GM12878 (cell line): ENCODE results near the gene PFKP. TPM values are rescaled to one million over a fixed set of nuclear protein-coding genes. Genes with fewer than 3 reads are reported as not detected.

ENCODE experiments used
- ATAC-seq: fragments of 200-7000 bp; cut with Tn5 transposase; 3 replicates; pipeline ENCODE4 v1.9.1; 2020; ENCODE audit warnings: mild to moderate bottlenecking, moderate library complexity
- BruUV-seq: library from RNA; stranded (reverse); fragments of 400-500 nt; replicated peaks from 2 replicates; lab custom pipeline; 2021; lab: Mats Ljungman, UMichigan
- CTCF ChIA-PET: fragments of 300-600 bp; sonication (Branson Sonifier 250); formaldehyde crosslinking; extraction: SDS; loops from one replicate; lab custom pipeline; 2021; ENCODE audit warnings: inconsistent platforms; lab: Yijun Ruan, JAX
- POLR2A ChIA-PET: fragments of 350-600 bp; formaldehyde crosslinking; extraction: SDS; loops from one replicate; lab custom pipeline; 2021; ENCODE audit warnings: inconsistent platforms; lab: Charles Lee
- RAD21 ChIA-PET: fragments of 300-600 bp; sonication (Branson Sonifier 250); formaldehyde crosslinking; loops from one replicate; lab custom pipeline; 2023; ENCODE audit warnings: antibody characterized with exemption; ENCODE audit not compliant: unreplicated experiment; lab: Charles Lee
- SMC1A ChIA-PET: fragments of 300-600 bp; sonication (Branson Sonifier 250); formaldehyde crosslinking; loops from one replicate; lab custom pipeline; 2023; ENCODE audit not compliant: unreplicated experiment, uncharacterized antibody; lab: Charles Lee
- DNase-seq: peaks from one replicate; pipeline ENCODE4 v3.0.0-alpha.2; 2011; ENCODE audit warnings: low read depth, low spot score
- FAIRE-seq: peaks from 3 replicates; lab custom pipeline; 2011; peaks lifted over from hg19 to GRCh38; lab: Jason Lieb, UNC
- H2AFZ ChIP-seq: 2 replicates; pipeline ENCODE4 v1.6.0; 2011; ENCODE audit warnings: low read depth, low read length, control low read depth; ENCODE audit not compliant: control insufficient read depth
- H3K27ac ChIP-seq: 2 replicates; pipeline ENCODE4 v1.5.1; 2011; ENCODE audit warnings: control low read depth; ENCODE audit not compliant: control insufficient read depth, insufficient read depth
- H3K27me3 ChIP-seq, 2 experiments: replicated peaks in 1 of 2; 2 replicates each; pipeline versions ENCODE4 v1.6.0 to v1.6.1; 2011; ENCODE audit warnings: low read length in 1 of 2; ENCODE audit not compliant: control insufficient read depth in 2 of 2, insufficient read depth in 2 of 2
- H3K36me3 ChIP-seq, 2 experiments: 2 replicates each; pipeline ENCODE4 v1.5.1; 2011; ENCODE audit warnings: low read length in 1 of 2; ENCODE audit not compliant: control insufficient read depth in 2 of 2, insufficient read depth in 2 of 2
- H3K4me1 ChIP-seq: 2 replicates; pipeline ENCODE4 v1.6.1; 2011; ENCODE audit warnings: mild to moderate bottlenecking, low read length, moderate library complexity, mixed read lengths; ENCODE audit not compliant: control insufficient read depth, insufficient read depth
- H3K4me2 ChIP-seq: 2 replicates; pipeline ENCODE4 v1.6.0; 2011; ENCODE audit warnings: control low read depth; ENCODE audit not compliant: control insufficient read depth, insufficient read depth
- H3K4me3 ChIP-seq: fragments of 200-600 bp; sonication (generic); 2 replicates; pipeline ENCODE4 v1.5.1; 2016
- H3K79me2 ChIP-seq: 2 replicates; pipeline ENCODE4 v1.6.0; 2011; ENCODE audit warnings: low read length; ENCODE audit not compliant: control insufficient read depth, insufficient read depth
- H3K9ac ChIP-seq: 2 replicates; pipeline ENCODE4 v1.8.0; 2011; ENCODE audit warnings: low read length, control low read depth, mixed read lengths; ENCODE audit not compliant: control insufficient read depth, insufficient read depth
- H3K9me3 ChIP-seq: replicated peaks from 3 replicates; pipeline ENCODE4 v1.5.1; 2011; ENCODE audit warnings: mild to moderate bottlenecking, low read length; ENCODE audit not compliant: control insufficient read depth, insufficient read depth
- H4K20me1 ChIP-seq: 2 replicates; pipeline ENCODE4 v1.6.0; 2011; ENCODE audit not compliant: control insufficient read depth, insufficient read depth
- MTA2 ChIP-seq: fragments of 450-650 bp; IDR thresholded peaks from 2 replicates; pipeline ENCODE4 v1.6.1; 2016; ENCODE audit warnings: low read depth, mild to moderate bottlenecking, moderate library complexity
- NR2F1 ChIP-seq: fragments of 450-650 bp; conservative IDR thresholded peaks from 2 replicates; pipeline ENCODE4 v1.6.1; 2017; ENCODE audit warnings: mild to moderate bottlenecking
- NRF1 ChIP-seq: conservative IDR thresholded peaks from 2 replicates; pipeline ENCODE4 v1.6.1; 2011; ENCODE audit warnings: mild to moderate bottlenecking, low read depth, low read length, improper control_type of control experiment
- POU2F2 ChIP-seq: IDR thresholded peaks from 3 replicates; pipeline ENCODE4 v1.6.1; 2011; ENCODE audit warnings: low read depth, mild to moderate bottlenecking, low read length, borderline replicate concordance
- RELA ChIP-seq: fragments of 450-650 bp; IDR thresholded peaks from 2 replicates; pipeline ENCODE4 v1.8.0; 2014; ENCODE audit warnings: borderline replicate concordance; ENCODE audit not compliant: partially characterized antibody
- YBX1 ChIP-seq: fragments of 450-650 bp; IDR thresholded peaks from 2 replicates; pipeline ENCODE4 v1.6.1; 2016; ENCODE audit warnings: antibody characterized with exemption
- ZNF207 ChIP-seq: fragments of 450-650 bp; IDR thresholded peaks from 2 replicates; pipeline ENCODE4 v1.6.1; 2014; ENCODE audit warnings: antibody characterized with exemption, mild to moderate bottlenecking, borderline replicate concordance
- whole genome bisulfite sequencing: methylation state at CpG from one replicate; pipeline ENCODE4 v1.1.6; 2016; ENCODE audit warnings: low lambda C conversion rate; ENCODE audit not compliant: insufficient replicate concordance, insufficient coverage; ENCODE audit errors: missing lambda C conversion rate; 5-methylcytosine and 5-hydroxymethylcytosine counted together
- in situ Hi-C: fragments of 300-500 bp; cut with MboI; formaldehyde crosslinking; loops from 9 replicates; pipeline ENCODE4 v1.14.3; 2018; ENCODE audit warnings: mixed read lengths
- intact Hi-C: fragments of 100-400 bp; cut with micrococcal nuclease; formaldehyde crosslinking; loops from one replicate; pipeline ENCODE4 v1.14.2; 2022; ENCODE audit not compliant: unreplicated experiment
- polyA plus RNA-seq, 11 experiments: library from polyadenylated mRNA; depleted of rRNA in 4 of 11; unstranded in 6 of 11; stranded (reverse) in 5 of 11; fragments of >200 nt; fragmentation: Nextera tagmentation in 4 of 11; fragmentation: Illumina TruSeq in 1 of 11; extraction: Ambion mirVana in 4 of 11; extraction: Trizol in 1 of 11; gene quantifications; 1 replicate in 1 of 11; 2 replicates in 10 of 11; pipeline versions ENCODE4 v1.2.1 to v1.2.3, GENCODE V29; 2011 to 2016; ENCODE audit warnings: inconsistent platforms in 2 of 11, missing spikeins in 2 of 11, low read depth in 1 of 11
- total RNA-seq, 4 experiments: library from RNA; depleted of rRNA in 3 of 4; stranded (reverse); fragments of >200 nt in 3 of 4; fragmentation: Illumina TruSeq in 1 of 4; extraction: Trizol in 1 of 4; gene quantifications; 2 replicates each; pipeline versions ENCODE4 v1.2.1 to v1.2.3, GENCODE V29; 2013 to 2021
- TF ChIP-seq, protein P1 (sequence below): fragments of 450-650 bp; IDR thresholded peaks from 2 replicates; pipeline ENCODE4 v1.6.1; 2017; ENCODE audit warnings: antibody characterized with exemption, mild to moderate bottlenecking, moderate library complexity

PFKP gene
- total and polyA plus RNA-seq, 10 of the 15 experiments (the other 5 are each of a cell fraction or from before 2014, with no cell fraction given), result 27.0 to 145 (median 95.7) TPM

DNA sequence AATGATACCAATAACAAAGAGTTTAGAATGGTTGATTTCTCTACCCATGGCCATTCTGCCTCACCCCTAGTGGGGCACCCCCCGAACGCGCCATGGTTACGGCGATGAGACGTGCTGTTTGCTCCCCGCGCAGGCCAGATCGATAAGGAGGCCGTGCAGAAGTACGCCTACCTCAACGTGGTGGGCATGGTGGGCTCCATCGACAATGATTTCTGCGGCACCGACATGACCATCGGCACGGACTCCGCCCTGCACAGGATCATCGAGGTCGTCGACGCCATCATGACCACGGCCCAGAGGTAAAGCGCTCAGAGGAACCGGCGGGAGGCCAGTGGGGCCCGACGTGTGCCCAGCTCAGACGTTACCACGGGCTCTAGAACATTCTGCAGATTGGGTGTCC is 36.3 kb downstream of the PFKP start:
- ChIA-PET CTCF (no interaction called here), POLR2A (no interaction called here), RAD21 (no interaction called here), SMC1A (no interaction called here)
- Histone ChIP-seq H3K4me2 (no peak overlapping the region), H3K27me3 (no peaks in the 10 kb centered on the region), H3K4me1 (no peaks in the 10 kb centered on the region), H3K79me2 (no peaks in the 10 kb centered on the region; the same call in 1 of the 2 replicates), H3K9ac (no peak overlapping the region), H2AFZ (no peak overlapping the region), H3K36me3 (peaks cover 44 to 58% of the 10 kb centered on the region in 2 experiments), H4K20me1 (no peaks in the 10 kb centered on the region), H3K9me3 (no peaks in the 10 kb centered on the region), H3K27ac (no peak overlapping the region), H3K4me3 (no peak overlapping the region)
- WGBS, result 99% methylated on average over 23 of the region's 30 CpGs
- BruUV-seq, result no TSS peak
- TF ChIP-seq NRF1 (no peak), MTA2 (no peak), ZNF207 (no peak), RELA (no peak), POU2F2 (no peak), NR2F1 (no peak), YBX1 (no peak)
- TF ChIP-seq, protein P1, sequence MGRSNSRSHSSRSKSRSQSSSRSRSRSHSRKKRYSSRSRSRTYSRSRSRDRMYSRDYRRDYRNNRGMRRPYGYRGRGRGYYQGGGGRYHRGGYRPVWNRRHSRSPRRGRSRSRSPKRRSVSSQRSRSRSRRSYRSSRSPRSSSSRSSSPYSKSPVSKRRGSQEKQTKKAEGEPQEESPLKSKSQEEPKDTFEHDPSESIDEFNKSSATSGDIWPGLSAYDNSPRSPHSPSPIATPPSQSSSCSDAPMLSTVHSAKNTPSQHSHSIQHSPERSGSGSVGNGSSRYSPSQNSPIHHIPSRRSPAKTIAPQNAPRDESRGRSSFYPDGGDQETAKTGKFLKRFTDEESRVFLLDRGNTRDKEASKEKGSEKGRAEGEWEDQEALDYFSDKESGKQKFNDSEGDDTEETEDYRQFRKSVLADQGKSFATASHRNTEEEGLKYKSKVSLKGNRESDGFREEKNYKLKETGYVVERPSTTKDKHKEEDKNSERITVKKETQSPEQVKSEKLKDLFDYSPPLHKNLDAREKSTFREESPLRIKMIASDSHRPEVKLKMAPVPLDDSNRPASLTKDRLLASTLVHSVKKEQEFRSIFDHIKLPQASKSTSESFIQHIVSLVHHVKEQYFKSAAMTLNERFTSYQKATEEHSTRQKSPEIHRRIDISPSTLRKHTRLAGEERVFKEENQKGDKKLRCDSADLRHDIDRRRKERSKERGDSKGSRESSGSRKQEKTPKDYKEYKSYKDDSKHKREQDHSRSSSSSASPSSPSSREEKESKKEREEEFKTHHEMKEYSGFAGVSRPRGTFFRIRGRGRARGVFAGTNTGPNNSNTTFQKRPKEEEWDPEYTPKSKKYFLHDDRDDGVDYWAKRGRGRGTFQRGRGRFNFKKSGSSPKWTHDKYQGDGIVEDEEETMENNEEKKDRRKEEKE, result no peak
- in situ Hi-C loops, result no loop called here
- intact Hi-C loops, result no loop called here
- ATAC-seq, result no peak
- DNase-seq, result no peak
- FAIRE-seq, result no peak
